B cell (primary cell): ENCODE results near the gene AQP5. TPM values are rescaled to one million over a fixed set of nuclear protein-coding genes. Genes with fewer than 3 reads are reported as not detected.
"Not testable (repeated sequence)": the region's sequence is repeated elsewhere in the genome, so short reads cannot be mapped to it uniquely, and the experiment has no call there.

Experiments used
- ATAC-seq: fragments of 200-7000 bp; cut with Tn5 transposase; one replicate; pipeline ENCODE4 v1.10.0; 2021; ENCODE audit warnings: low read depth, mild to moderate bottlenecking, moderate number of reproducible peaks, moderate library complexity
- CTCF ChIA-PET: fragments of 350-600 bp; sonication (Branson Sonifier 250); formaldehyde crosslinking; loops from one replicate; lab custom pipeline; 2021; ENCODE audit warnings: antibody characterized with exemption, inconsistent platforms; lab: Charles Lee
- POLR2A ChIA-PET: fragments of 350-600 bp; sonication (Branson Sonifier 250); formaldehyde crosslinking; loops from one replicate; lab custom pipeline; 2021; ENCODE audit warnings: antibody characterized with exemption; lab: Charles Lee
- DNase-seq: peaks from one replicate; pipeline ENCODE4 v3.0.0; 2013
- H2AFZ ChIP-seq: 2 replicates; pipeline ENCODE4 v1.6.1; 2012; ENCODE audit warnings: mild to moderate bottlenecking, low read depth, low read length; ENCODE audit not compliant: insufficient read depth, poor library complexity, severe bottlenecking
- H3K27ac ChIP-seq, 2 donors: 1 replicate in 1 of 2; 2 replicates in 1 of 2; pipeline ENCODE4 v1.5.1; 2012 to 2013; ENCODE audit warnings: low read length in 2 of 2, mild to moderate bottlenecking in 2 of 2, moderate library complexity in 1 of 2
- H3K27me3 ChIP-seq, 4 experiments: fragments of 200-600 bp in 1 of 4; sonication (generic) in 1 of 4; replicated peaks in 1 of 4; 1 replicate in 2 of 4; 2 replicates in 2 of 4; pipeline versions ENCODE4 v1.6.1 to v1.7.0; 2013 to 2016; ENCODE audit warnings: low read length in 3 of 4, mild to moderate bottlenecking in 2 of 4, mixed read lengths in 1 of 4, moderate library complexity in 1 of 4; ENCODE audit not compliant: insufficient read depth in 4 of 4, control insufficient read depth in 3 of 4; ENCODE audit errors: control extremely low read depth in 1 of 4
- H3K36me3 ChIP-seq, 2 experiments: replicated peaks in 1 of 2; 1 replicate in 1 of 2; 2 replicates in 1 of 2; pipeline versions ENCODE4 v1.6.1 to v1.7.1; 2013; ENCODE audit warnings: low read length in 1 of 2; ENCODE audit not compliant: insufficient read depth in 2 of 2, control insufficient read depth in 1 of 2; ENCODE audit errors: control extremely low read depth in 1 of 2, extremely low read depth in 1 of 2
- H3K4me1 ChIP-seq, 2 donors: fragments of 200-600 bp in 1 of 2; sonication (generic) in 1 of 2; 1 replicate in 1 of 2; 2 replicates in 1 of 2; pipeline versions ENCODE4 v1.5.1 to v1.6.1; 2013 to 2017; ENCODE audit warnings: low read length in 2 of 2; ENCODE audit not compliant: control insufficient read depth in 2 of 2, insufficient read depth in 2 of 2
- H3K4me2 ChIP-seq: replicated peaks from 2 replicates; pipeline ENCODE3; 2012; ENCODE audit warnings: mild to moderate bottlenecking, low read depth, low read length; ENCODE audit not compliant: poor library complexity, severe bottlenecking
- H3K4me3 ChIP-seq, 5 experiments: fragments of 200-600 bp in 1 of 5; sonication (generic) in 1 of 5; 1 replicate in 3 of 5; 2 replicates in 2 of 5; pipeline versions ENCODE4 v1.5.1 to v1.7.0; 2011 to 2016; ENCODE audit warnings: low read length in 4 of 5, mild to moderate bottlenecking in 4 of 5, low read depth in 2 of 5, control low read depth in 1 of 5, moderate library complexity in 1 of 5; ENCODE audit not compliant: insufficient read depth in 1 of 5; ENCODE audit errors: control extremely low read depth in 1 of 5, extremely low read depth in 1 of 5
- H3K79me2 ChIP-seq: fragments of 200-600 bp; sonication (generic); one replicate; pipeline ENCODE4 v1.6.0; 2016; ENCODE audit warnings: low read length; ENCODE audit not compliant: control insufficient read depth, insufficient read depth
- H3K9ac ChIP-seq: fragments of 200-600 bp; sonication (generic); 2 replicates; pipeline ENCODE4 v1.6.1; 2017; ENCODE audit warnings: mild to moderate bottlenecking, low read length, moderate library complexity
- H3K9me3 ChIP-seq, 3 donors: one replicate each; pipeline versions ENCODE4 v1.6.1 to v1.7.1; 2013; ENCODE audit warnings: low read length in 2 of 3; ENCODE audit not compliant: control insufficient read depth in 2 of 3, insufficient read depth in 1 of 3; ENCODE audit errors: control extremely low read depth in 1 of 3
- H4K20me1 ChIP-seq: 2 replicates; pipeline ENCODE4 v1.6.0; 2012; ENCODE audit warnings: mild to moderate bottlenecking, low read length; ENCODE audit not compliant: insufficient read depth, control insufficient read depth, poor library complexity, severe bottlenecking
- H3K27ac Mint-ChIP-seq: one replicate; pipeline ENCODE4 v1.8.0; 2021; ENCODE audit warnings: mixed read lengths
- H3K27me3 Mint-ChIP-seq: one replicate; pipeline ENCODE4 v1.8.0; 2021; ENCODE audit warnings: mixed read lengths
- H3K4me1 Mint-ChIP-seq: one replicate; pipeline ENCODE4 v1.8.0; 2021; ENCODE audit warnings: mixed read lengths
- H3K4me3 Mint-ChIP-seq: one replicate; pipeline ENCODE4 v1.8.0; 2021; ENCODE audit warnings: mixed read lengths
- H3K9me3 Mint-ChIP-seq: one replicate; pipeline ENCODE4 v1.8.0; 2022; ENCODE audit warnings: mixed read lengths; ENCODE audit not compliant: insufficient read depth
- CTCF ChIP-seq: fragments of 200-600 bp; IDR thresholded peaks from one replicate; pipeline ENCODE4 v1.8.0; 2022; ENCODE audit warnings: antibody characterized with exemption, mild to moderate bottlenecking
- EZH2 ChIP-seq: IDR thresholded peaks from 2 replicates; pipeline ENCODE4 v1.6.1; 2012; ENCODE audit warnings: borderline replicate concordance, low read depth, mild to moderate bottlenecking, moderate library complexity, low read length; ENCODE audit not compliant: insufficient read depth, poor library complexity, severe bottlenecking
- WGBS: methylation state at CpG from one replicate; pipeline ENCODE4 v1.1.5; 2013; ENCODE audit warnings: missing lambda C conversion rate; ENCODE audit not compliant: insufficient coverage; 5-methylcytosine and 5-hydroxymethylcytosine counted together
- intact Hi-C: fragments of 100-400 bp; cut with micrococcal nuclease; formaldehyde crosslinking; loops from one replicate; pipeline ENCODE4 v1.10.0; 2022
- polyA plus RNA-seq: library from polyadenylated mRNA; depleted of rRNA; stranded (reverse); fragments of >200 nt; gene quantifications from 2 replicates; pipeline ENCODE4 v1.2.3, GENCODE V29; 2012
- total RNA-seq, 2 donors: library from RNA; stranded (reverse); fragments of 120-200 nt in 1 of 2; gene quantifications; 1 replicate in 1 of 2; 2 replicates in 1 of 2; pipeline versions ENCODE4 v1.2.3 to v1.2.4, GENCODE V29; 2013 to 2022

The AQP5 gene
- total and polyA plus RNA-seq, 2 donors (not counting 1 experiment from before 2014, with no cell fraction given): not detected

- Histone ChIP-seq H3K79me2 (no peaks in the 10 kb centered on the region), H3K4me3 (no peak overlapping the region), H2AFZ (no peak overlapping the region), H3K27ac (no peak overlapping the region), H3K4me1 (no peaks in the 10 kb centered on the region), H3K4me2 (no peak overlapping the region), H3K36me3 (peaks cover 5 to 16% of the 10 kb centered on the region in 2 experiments), H4K20me1 (no peaks in the 10 kb centered on the region), H3K9ac (no peak overlapping the region), H3K27me3 (no peaks in the 10 kb centered on the region), H3K9me3 (no peaks in the 10 kb centered on the region)
- no peak for DNase-seq
- no peaks in the 10 kb centered on the region for H3K9me3 Mint-ChIP-seq
- H3K4me3 Mint-ChIP-seq: no peak overlapping the region
- no peak overlapping the region for H3K27ac Mint-ChIP-seq
- no peak for ATAC-seq
- TF ChIP-seq EZH2 (no peak), CTCF (no peak)
- intact Hi-C loops: no loop called here
- WGBS: 87% methylated on average over 3 of the region's 4 CpGs
- POLR2A ChIA-PET: no interaction called here
- no peaks in the 10 kb centered on the region for H3K4me1 Mint-ChIP-seq
- no peaks in the 10 kb centered on the region for H3K27me3 Mint-ChIP-seq
- CTCF ChIA-PET: no interaction called here
Measured at GRCh38 chr12:49987625-49988303, 26.1 kb downstream of the AQP5 start.

- H3K27ac ChIP-seq, DNase-seq, H3K27ac Mint-ChIP-seq, H3K4me1 Mint-ChIP-seq, ATAC-seq, H3K9ac ChIP-seq, H3K4me2 ChIP-seq, H3K9me3 Mint-ChIP-seq, H3K9me3 ChIP-seq, H3K4me3 Mint-ChIP-seq, H3K27me3 Mint-ChIP-seq, H4K20me1 ChIP-seq, H3K4me3 ChIP-seq, H3K27me3 ChIP-seq, intact Hi-C loops, H3K4me1 ChIP-seq, POLR2A ChIA-PET, H2AFZ ChIP-seq, H3K79me2 ChIP-seq: not testable (repeated sequence)
- CTCF ChIA-PET: interaction anchor here (2.8 kb wide), 1 partner anchor 22 kb away, joined by 7 read pairs; no protein-coding TSS in a partner anchor
- H3K36me3 ChIP-seq: peaks cover 9 to 26% of the 10 kb centered on the region in 2 experiments
- no CpG with 5 or more reads among the region's 2 CpGs for WGBS
Measured at GRCh38 chr12:49989400-49989799, 27.7 kb downstream of the AQP5 start.
